ENCODE data around the gene ADARB1. TPM values are rescaled to one million over a fixed set of nuclear protein-coding genes. Genes with fewer than 3 reads are reported as not detected.

ADARB1 gene
- total and polyA plus RNA-seq, 2 of the 4 experiments (the other 2 are of a cell fraction), result 39.8 to 47.3 TPM

GRCh38 chr21:45039317-45040156 is 34.8 kb upstream of the ADARB1 start:
- Histone ChIP-seq H3K18ac (ENCODE audit: low read depth, low read length) (peak overlapping the region; percentile 67; the same call in 1 of the 2 replicates), H3K9ac (ENCODE audit: low read depth, low read length) (no peak overlapping the region), H2BK120ac (ENCODE audit: low read depth, low read length) (peak overlapping the region; percentile 57; the same call in 1 of the 2 replicates), H3K4ac (ENCODE audit: low read depth, low read length) (peak overlapping the region; percentile 92; the same call in 1 of the 2 replicates), H3K4me3 (ENCODE audit: insufficient read depth, low read depth, low read length) (no peak overlapping the region), H3K56ac (ENCODE audit: extremely low read depth, insufficient read depth, low read length) (no peak overlapping the region), H2AK5ac (ENCODE audit: low read depth, low read length) (peak overlapping the region; percentile 95), H3K27ac (ENCODE audit: insufficient read depth, low read length) (peak overlapping the region; percentile 82), H2BK5ac (ENCODE audit: low read depth, low read length, poor library complexity, severe bottlenecking) (peak overlapping the region; percentile 56), H4K20me1 (ENCODE audit: insufficient read depth, low read length) (no peaks in the 10 kb centered on the region; the same call in 1 of the 2 replicates), H3K4me2 (ENCODE audit: low read depth, low read length) (no peak overlapping the region), H2AFZ (replicated peaks; ENCODE audit: low read length, poor library complexity) (no peak overlapping the region), H3K9me3 (ENCODE audit: control insufficient read depth, insufficient read depth, low read length) (peaks cover 5% of the 10 kb centered on the region; the same call in 1 of the 2 replicates), H3K27me3 (ENCODE audit: control insufficient read depth, insufficient read depth, low read length) (no peaks in the 10 kb centered on the region), H3K9me1 (ENCODE audit: insufficient read depth, low read length) (peaks cover 9% of the 10 kb centered on the region), H4K8ac (ENCODE audit: low read depth in 2 of 2, low read length in 2 of 2) (peak overlapping the region; percentile 30 to 97; a peak in 1 of 4 replicates), H4K5ac (ENCODE audit: low read depth, low read length) (no peak overlapping the region; the same call in 1 of the 2 replicates), H3K4me1 (ENCODE audit: control insufficient read depth, insufficient read depth, low read length) (peaks cover 28% of the 10 kb centered on the region), H3K23ac (ENCODE audit: low read depth, low read length) (no peak overlapping the region), H4K91ac (ENCODE audit: insufficient read depth, low read depth, low read length) (peak overlapping the region; percentile 98), H2BK20ac (ENCODE audit: low read depth, low read length) (no peak overlapping the region; the same call in 1 of the 2 replicates), H3K79me1 (ENCODE audit: low read depth in 1 of 2, low read length in 2 of 2) (peaks cover 7 to 12% of the 10 kb centered on the region in 2 experiments; a peak in 3 of 4 replicates), H2BK15ac (ENCODE audit: low read depth, low read length) (no peak overlapping the region), H3K36me3 (ENCODE audit: control insufficient read depth, insufficient read depth, low read length) (no peaks in the 10 kb centered on the region), H2AK9ac (replicated peaks; ENCODE audit: low read depth, low read length, poor library complexity) (no peak overlapping the region), H3K14ac (replicated peaks; ENCODE audit: low read depth, low read length) (no peak overlapping the region)
- 20% methylated on average over 1 of the region's 3 CpGs; no CpG with 5 or more reads in 1 of the 2 experiments for WGBS, 2 experiments (ENCODE audit: extremely low coverage in 2 of 2, insufficient read length in 1 of 2)
- CTCF ChIA-PET, result no interaction called here
- TF ChIP-seq MXI1 (IDR thresholded peaks at IDR 0.05; ENCODE audit: borderline replicate concordance, low read depth, low read length) (no peak), RCOR1 (IDR thresholded peaks at IDR 0.05; ENCODE audit: insufficient replicate concordance, low read length) (no peak), BHLHE40 (IDR thresholded peaks at IDR 0.05; ENCODE audit: low read depth, low read length) (no peak), POLR2A (IDR thresholded peaks at IDR 0.05; ENCODE audit: low read depth, low read length) (no peak), NFE2L2 (IDR thresholded peaks at IDR 0.05; ENCODE audit: low read depth, low read length) (no peak), CTCF (conservative IDR thresholded peaks at IDR 0.05; ENCODE audit: low read depth, low read length) (no peak)
- intact Hi-C loops (cut with micrococcal nuclease) (no loop called here), in situ Hi-C loops (cut with MboI; ENCODE audit: low sequenced_read_pairs) (no loop called here), dilution Hi-C loops (cut with HindIII; ENCODE audit: low sequenced_read_pairs, unreplicated experiment) (no loop called here)
- ATAC-seq (ENCODE audit: low read depth) (no peak), DNase-seq (no peak)
- POLR2A ChIA-PET (ENCODE audit: unreplicated experiment), result no interaction called here
- no TSS peak for BruUV-seq (replicated peaks)

Measured in IMR-90 (cell line).